HG03460 (cell line): Measurements from ENCODE around the gene ALAD.
"Not testable (repeated sequence)": the region's sequence is repeated elsewhere in the genome, so short reads cannot be mapped to it uniquely, and the experiment has no call there.

Source experiments
- ATAC-seq: cut with Tn5 transposase; IDR thresholded peaks from one replicate; pipeline ENCODE4 v1.9.1; 2021; ENCODE audit not compliant: unreplicated experiment

The ALAD gene

DNA sequence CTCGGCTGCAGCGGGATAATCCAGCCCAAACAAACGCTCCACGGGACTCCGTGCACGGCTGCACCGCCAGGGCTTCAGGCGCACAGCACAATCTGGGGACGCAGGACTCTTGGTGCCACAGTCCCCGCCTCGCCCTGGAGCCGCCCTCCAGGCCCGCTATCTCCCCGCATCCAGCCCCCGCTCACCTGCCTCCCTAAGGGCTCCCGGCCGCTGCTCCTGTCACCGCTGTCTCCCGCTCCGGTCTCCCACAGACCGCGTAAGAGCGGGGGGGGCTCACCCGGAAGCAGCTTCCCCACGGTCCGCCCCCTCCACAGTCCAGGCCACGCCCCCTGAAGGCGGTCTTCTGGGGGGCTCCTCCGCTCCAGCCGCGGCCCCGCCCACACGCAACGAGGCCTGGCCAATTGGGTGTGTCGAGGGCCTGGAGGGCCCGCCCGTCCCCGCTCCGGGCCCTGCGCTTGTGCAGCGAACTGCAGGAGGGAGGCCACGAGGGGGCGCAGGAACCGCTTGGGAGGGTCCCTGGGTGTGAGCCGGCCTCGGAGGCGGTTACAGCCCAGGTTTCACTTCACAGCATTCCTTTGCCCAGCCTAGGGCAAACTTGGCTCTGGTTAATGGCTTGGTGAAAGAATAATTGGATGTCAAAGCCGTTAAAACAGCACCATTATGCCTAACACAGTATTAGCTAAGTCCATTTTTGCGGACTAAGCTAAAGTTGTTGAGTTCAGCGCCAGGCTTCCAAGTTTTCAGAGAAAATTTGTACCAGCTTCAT lies at the start of gene ALAD:
Gene ALAD (minus strand): TSS at position 258 of the 766 bp plus-strand sequence. CDS start 7,725 bp downstream, outside the sequence.
- peak; percentile 98 for ATAC-seq

DNA sequence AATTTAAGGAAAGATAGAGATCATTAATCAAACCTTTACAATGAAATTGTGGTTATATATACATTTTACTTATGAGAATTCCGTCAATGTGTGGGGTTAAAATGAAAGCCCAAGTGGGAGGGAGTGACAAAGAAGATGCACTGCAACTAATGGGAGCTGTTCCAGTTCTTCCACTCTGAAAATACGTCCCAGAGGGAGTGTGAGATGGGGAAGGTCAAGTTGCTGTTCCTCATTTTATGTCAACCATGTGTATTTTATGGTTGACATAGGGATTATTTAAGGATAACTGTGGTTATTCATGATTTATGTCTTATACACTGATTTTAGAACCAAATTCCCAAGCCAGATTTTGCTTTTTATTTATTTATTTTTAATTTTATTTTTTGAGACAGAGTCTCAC lies 48.3 kb upstream of the ALAD start:
- ATAC-seq, result no peak

DNA sequence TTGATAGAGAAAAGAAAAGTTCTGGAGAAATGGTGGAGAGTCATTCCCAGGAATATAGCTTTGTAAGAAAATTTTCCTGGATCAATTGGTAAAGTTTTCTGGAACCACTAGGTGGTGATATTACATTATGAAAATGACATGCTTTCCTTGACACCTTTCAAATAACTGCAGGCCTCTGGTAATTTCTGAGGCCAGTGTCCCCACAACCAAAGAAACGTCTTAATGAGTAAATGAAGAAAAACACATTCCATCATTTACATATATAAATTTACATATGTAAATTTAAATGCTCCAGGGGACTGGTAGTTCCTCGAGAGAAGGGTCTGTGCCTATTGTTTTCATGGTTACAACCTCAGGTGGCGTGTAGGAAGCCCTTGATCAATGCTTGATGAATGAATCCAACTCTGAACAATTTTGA lies 45.2 kb upstream of the ALAD start:
- no peak for ATAC-seq

DNA sequence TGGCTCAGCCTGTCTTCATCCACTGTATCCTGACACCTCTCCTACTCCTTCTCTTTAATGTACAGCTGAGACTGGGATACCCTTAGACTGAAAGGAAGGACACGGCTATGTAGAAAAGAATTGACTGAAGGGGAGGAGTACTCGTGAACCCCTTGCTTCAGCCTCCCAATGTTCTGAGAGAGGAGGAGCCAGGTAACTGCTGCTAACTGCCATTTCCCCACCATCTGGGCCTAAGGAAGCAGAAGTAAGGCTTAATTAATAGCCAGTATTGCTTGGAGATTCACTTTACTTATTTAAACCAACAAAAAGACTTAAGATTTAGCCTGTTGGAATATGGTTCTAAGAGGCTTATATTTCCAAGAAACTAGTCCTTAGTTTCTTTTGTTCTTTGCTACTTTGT lies 43.7 kb upstream of the ALAD start:
- no peak for ATAC-seq

DNA sequence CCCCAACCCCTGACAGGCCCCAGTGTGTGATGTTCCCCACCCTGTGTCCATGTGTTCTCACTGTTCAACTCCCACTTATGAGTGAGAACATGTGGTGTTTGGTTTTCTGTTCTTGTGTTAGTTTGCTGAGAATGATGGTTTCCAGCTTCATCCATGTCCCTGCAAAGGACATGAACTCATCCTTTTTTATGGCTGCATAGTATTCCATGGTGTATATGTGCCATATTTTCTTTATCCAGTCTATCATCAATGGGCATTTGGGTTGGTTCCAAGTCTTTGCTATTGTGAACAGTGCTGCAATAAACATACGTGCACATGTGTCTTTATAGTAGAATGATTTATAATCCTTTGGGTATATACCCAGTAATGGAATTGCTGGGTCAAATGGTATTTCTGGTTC lies 36.6 kb upstream of the ALAD start:
- not testable (repeated sequence) for ATAC-seq

DNA sequence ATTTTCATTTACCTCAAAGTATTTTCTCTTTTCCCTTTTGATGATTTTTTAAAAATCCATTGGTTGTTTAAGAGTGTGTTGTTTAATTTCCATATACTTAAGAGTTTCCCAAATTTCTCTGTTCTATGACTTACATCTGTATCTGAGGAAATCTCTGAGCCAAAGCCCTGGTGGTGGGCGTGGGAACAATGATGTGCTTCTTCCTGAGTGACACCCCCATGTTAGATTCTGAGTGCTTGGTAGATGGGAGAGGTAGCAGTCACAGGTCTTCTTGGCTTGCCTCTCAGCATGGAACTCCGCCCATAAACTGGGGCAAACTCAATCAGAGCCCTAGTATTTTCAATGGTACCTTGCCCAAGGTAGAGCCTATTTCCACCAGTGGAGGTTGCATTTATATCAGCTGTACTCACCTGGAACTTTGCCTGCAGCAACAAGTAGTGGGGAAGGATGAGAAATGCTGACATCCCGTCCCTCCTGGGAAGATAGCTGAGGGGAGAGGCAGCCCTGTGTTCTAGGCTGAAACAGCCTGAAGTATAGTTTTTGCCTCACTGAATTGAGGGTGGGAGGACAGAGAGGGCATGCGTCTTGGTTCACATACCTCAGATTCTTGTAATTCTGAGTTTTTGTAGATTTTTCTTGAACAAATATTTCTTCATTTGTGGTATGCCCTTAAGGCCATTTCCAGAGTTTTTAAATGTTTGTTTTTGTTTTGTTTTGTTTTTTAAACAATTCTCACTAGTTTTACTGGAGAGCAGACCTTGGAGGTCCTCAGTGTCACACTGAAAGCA lies 35.8 kb upstream of the ALAD start:
- no peak for ATAC-seq

DNA sequence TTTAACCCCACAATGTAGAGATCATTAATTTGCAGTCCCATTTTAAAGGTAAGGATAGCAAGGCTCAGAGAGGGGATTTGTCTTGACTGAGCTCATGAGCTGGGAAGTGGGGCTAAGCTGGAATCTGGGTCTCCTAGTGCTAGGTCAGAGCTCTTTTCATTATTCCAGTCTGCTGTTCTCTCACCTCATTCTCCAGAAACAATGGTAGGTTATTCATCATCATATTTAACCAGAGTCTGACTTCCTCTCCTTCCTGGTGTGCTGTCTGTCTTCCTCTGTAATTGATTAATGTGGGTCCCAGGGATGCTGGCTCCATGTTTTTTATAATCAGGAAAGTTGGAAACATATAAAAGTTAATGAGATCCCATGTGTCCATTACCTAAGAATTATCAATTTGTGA lies 30.1 kb upstream of the ALAD start:
- ATAC-seq, result no peak

DNA sequence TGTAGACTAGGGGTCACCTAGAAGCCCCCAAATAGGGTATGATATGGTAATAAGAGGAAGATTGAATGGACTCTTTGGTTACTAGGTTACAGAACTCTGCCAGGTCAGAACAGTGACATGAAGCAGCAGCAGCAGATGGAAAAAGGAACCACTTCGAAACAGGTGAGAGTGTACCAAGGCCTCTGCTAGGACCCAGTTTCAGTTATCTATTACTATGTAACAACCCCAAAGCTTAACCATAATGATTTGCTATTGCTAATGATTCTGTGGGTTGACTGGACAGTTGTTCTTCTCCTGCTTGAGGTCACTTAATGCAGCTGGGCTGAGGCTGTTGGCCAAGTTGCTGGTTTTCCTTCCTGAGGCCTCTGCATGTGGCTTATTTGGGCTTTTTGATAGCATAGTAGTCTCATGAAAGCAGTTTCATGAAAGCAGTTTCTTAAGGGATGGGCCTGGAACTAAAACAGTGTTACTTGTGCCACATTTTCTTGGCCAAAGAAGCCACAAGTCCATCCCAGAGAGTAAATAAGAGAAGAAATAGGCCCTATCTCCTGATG lies 27.1 kb upstream of the ALAD start:
- ATAC-seq, result no peak

DNA sequence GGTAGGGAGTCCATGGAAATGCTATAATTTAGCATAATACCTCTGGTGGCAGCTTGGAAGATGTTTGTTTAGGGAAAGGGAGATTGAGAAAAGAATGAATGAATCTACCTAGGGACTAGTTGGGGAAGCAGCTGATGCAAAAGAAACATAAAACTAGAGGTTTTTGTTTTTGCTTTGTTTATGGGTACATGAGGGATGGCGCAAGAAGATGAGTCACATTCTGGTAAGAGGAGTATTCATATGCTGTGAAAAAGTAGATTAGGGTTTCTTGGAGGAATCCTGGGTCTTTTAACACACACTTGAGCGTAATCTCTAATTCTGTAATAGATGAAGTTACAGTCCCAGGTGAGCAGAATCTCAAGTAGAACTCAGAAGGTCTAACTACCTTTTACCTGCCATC lies 26.5 kb upstream of the ALAD start:
- ATAC-seq, result no peak

DNA sequence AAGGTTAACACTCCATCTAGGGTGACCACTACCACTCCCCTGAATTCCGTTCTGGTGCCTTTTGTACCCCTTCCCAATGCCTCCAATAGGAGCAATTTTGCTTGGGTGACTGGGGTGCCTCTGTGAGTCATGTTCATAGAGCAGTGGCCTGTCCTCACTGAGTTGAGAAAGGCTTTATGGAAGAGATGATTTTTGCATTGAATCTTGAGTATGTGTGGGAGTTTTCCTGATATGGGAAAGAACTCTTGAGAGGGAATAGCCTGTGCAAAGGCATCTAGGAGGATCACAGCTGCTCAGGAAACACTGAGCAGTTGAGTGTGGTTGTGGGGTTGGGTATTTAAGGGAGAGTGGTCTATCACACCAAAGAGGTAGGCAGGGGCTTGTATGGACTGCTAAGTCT lies 25.6 kb upstream of the ALAD start:
- ATAC-seq, result no peak

DNA sequence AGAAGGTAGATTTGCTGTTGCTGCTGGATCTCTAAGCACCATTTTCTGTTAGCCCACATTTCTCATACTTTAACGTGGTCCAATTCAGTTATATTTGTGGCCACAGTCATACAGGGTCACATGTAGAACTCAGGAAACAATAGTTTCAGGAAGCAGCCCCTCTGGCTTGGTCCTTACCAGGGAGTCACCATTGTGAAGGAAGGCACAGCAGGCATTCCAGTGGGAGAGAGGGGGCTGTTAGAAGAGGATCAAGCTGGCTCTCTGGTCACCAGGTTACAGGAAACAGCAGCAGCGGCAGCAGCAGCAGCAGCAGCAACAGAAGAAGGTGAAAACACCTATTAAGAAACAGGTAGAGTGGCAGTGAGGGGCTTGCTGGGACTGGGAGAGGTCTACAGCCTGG lies 24.0 kb upstream of the ALAD start:
- ATAC-seq, result no peak

DNA sequence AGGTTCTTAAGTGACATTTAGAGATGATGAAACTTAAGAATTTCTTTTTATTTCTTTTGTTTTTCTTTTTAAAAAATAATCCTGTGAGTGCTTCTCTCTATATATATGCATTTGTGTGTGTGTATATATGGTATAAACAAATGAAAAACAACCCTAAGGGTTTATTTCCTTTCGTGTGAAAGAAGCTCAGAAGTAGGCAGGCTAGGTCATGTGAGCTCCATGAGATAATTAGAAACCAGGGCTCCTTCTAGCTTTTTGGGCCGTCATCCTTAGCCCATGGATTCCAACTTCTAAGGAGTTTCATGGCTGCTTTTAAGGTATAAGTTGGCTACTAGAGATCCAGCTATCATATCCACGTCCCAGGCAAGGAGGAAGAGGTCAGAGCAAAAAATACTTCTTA lies 20.6 kb upstream of the ALAD start:
- ATAC-seq, result no peak

DNA sequence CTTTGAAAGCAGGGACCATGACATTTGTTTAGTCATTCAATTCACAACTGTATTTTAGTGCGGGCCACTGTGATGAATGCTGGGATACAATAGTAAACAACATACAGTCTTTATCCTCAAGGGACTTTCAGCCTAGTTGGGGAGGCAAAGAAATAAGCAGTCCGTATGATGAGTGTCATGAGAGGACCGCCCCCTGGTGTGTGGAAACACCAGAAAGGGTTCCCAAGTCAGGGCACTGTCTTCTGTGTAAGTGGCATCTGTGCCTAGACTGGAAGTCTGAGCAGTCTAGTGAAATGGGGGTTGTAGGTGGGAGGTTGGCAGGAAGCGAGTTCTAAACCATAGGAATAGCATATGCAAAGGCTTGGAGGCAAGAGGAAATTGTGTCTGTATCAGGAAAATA lies 16.3 kb upstream of the ALAD start:
- no peak for ATAC-seq

DNA sequence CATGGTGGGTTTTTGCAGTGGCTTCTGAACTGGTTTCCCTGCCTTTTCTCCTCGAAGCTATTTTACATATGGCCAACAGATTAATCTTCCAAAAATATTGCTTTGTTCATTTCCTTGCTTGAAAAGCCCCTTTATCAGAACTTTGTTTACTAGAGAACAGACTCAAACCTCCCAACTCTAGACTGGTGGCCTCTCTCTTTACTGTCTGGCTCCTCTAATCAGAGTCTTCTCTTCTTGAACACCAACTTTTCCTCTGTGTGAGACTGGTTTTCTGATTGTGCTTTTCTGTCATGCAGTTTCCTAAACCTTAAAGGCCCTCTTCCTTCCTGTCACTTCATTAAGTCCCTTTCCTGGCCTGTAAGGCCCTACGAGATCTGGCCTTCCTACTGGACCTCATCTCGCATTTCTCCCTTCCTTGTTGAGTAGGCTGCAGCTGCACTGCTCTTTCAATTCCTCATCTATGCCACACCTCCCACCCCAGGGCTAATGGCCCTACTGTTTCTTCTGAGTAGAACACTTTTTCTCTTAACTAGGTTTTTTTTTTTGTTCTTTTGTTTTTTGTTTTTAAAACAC lies 15.2 kb upstream of the ALAD start:
- peak; percentile 97 for ATAC-seq

DNA sequence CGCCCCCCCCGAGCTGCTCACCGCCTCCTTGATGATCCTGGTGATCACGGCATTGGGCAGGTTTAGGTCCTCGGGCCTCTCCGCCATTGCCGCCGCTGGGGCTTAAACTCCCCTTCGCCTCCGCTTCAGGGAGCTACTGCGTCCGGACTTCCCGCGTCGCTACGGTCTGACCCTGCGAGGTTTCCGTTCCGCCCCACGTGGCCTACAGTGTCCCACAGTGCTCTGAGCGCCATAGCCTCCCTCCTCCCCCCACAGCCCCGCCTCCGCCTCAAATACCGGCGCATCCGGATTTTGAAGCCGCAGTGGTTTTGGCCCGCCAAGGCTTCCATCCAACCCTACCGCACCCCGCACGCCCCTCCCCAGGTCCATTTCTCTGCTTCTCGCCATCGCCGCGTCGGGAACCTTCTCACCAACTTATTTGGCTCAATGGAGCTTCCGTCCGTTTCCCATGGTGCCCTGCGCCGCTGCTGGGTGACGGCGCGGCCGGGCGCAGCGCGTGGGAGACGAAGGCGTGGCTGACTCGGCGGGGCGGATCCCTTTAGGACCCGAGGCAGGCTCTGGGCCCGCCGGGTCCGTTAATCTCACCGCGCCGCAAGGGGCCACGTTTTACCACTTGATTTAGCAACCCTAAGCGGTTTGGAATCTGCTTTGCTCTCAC lies 9.3 kb upstream of the ALAD start, which contains the start of the genes C9orf43 and POLE3:
Gene C9orf43 (plus strand): TSS at position 541 of the 658 bp plus-strand sequence. CDS start 2,747 bp downstream, outside the sequence.
Gene POLE3 (minus strand): TSS at position 469 of the 658 bp plus-strand sequence. CDS start 382 bp downstream, at position 87.
- peak; percentile 93 for ATAC-seq

DNA sequence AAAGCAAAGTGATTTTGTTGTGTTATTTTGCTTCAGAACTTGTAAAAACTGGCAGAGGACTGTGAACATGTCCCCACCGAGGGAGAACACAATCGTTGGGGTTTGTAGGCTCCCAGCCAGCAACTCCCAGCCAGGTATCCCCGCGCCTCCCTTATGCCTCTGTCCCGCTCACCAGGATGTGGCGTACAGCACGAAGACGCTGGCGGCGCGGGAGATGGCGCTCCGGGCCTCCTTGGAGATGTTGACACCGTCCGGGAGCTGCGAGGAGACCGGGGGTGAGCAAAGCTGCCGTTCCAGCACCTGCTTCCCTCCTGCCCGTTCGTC lies 8.8 kb upstream of the ALAD start:
- ATAC-seq, result peak; percentile 6

DNA sequence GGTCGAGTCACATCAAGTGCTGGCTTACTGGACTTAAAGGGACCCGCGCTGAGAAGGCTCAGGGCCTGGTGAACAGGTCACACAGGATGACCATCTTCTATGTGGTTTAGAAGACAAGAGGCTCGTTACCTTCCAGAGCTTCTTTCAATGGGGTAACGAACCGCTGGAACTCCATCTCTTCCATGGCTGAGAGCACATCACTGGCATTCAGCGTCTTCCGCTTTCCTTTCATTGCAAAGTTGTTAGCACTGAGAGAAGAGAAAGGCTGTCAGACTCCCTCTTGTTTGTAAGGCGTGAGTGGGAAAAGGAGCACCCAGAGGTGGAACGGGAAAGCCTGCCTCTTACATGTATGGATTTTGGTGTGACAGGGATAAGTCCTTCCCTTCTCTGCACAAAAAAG lies 8.4 kb upstream of the ALAD start:
- no peak for ATAC-seq

DNA sequence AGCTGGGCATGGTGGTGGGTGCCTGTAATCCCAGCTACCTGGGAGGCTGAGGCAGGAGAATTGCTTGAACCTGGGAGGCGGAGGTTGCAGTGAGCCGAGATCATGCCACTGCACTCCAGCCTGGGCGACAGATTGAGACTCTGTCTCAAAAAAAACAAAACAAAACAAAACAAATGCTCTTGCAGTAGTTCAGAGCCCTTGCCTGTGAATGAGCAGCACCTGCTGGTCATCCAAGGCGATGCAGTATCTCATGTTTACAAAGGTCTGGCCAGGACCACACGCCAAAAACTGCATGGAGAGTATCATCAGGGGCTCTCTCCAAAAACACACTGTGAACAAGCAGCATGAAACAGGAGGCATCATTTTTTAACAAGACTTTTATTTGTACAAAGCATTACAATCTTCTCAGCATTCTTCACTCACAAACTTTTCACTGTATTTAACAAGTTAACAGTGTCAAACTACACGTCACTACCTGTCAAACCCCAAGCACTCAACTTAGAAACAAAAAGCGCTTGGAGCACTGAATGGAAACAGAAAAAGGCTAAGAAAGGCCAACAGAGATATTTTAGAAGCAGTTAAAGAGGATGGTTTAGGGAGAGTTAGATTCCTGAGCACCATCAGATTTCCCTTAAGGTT lies 5.9 kb upstream of the ALAD start:
- not testable (repeated sequence) for ATAC-seq

DNA sequence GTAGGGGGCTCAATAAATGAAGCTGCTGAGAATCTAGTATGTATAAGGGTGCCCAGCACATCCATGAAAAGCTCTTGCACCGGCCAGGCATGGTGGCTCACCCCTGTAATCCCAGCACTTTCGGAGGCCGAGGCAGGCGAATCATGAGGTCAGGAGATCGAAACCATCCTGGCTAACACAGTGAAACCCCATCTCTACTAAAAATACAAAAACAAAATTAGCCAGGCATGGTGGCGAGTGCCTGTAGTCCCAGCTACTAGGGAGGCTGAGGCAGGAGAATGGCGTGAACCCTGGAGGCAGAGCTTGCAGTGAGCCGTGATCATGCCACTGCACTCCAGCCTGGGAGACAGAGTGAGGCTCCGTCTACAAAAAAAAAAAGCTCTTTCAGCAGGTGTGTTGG lies 5.3 kb upstream of the ALAD start:
- ATAC-seq, result not testable (repeated sequence)

DNA sequence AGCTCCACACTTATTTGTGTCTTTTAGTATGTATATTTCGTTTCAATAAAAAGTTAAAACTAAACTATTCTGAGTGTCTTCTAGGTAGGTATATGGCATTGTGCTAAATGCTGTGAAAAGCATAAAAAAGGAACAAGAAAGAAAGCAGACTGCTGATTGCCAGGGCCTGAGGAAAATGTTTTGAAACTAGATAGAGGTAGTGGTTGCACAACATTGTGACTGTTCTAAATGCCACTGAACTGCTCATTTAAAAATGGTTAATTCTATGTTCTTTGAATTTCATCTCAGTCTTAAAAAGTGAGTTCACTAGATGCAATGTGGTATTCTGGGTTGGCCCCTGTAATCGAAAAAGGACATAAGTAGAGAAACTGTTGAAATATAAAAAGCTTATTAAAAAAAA lies 2.6 kb upstream of the ALAD start:
- no peak for ATAC-seq
